ENCODE measurements around the gene VWCE. TPM values are rescaled to one million over a fixed set of nuclear protein-coding genes. Genes with fewer than 3 reads are reported as not detected.

The VWCE gene
- total RNA-seq, 1 experiment from 2014 or later, result 20.6 TPM

- no peak overlapping the region for H3K9ac ChIP-seq (ENCODE audit: extremely low read depth, insufficient read length, low read length)
- H3K27ac ChIP-seq (ENCODE audit: insufficient read length, low read depth, low read length), result no peak overlapping the region
- peaks cover 0 to 59% (median 0%) of the 10 kb centered on the region in 3 experiments; a peak in 3 of 7 replicates for H3K36me3 Mint-ChIP-seq (ENCODE audit: insufficient read depth in 1 of 3, low read depth in 3 of 3)
- no peaks in the 10 kb centered on the region for H3K23me2 ChIP-seq (ENCODE audit: insufficient read length, low read depth, low read length, poor library complexity, severe bottlenecking)
- no peak overlapping the region for H2AK5ac ChIP-seq (ENCODE audit: insufficient read length, low read length)
- no peak overlapping the region for H3K4me3 Mint-ChIP-seq
- no peak overlapping the region for H3K18ac ChIP-seq (ENCODE audit: insufficient read length, low read depth, low read length)
- H2BK120ac ChIP-seq (ENCODE audit: low read depth, low read length, poor library complexity, severe bottlenecking), result no peak overlapping the region
- no peak overlapping the region for H2BK5ac ChIP-seq (ENCODE audit: insufficient read length, low read length)
- H3K4me1 Mint-ChIP-seq, result peaks cover 27 to 42% of the 10 kb centered on the region in 2 experiments
- no peak overlapping the region for H4K5ac ChIP-seq (ENCODE audit: insufficient read length, low read depth, low read length)
- H3K4me2 ChIP-seq (ENCODE audit: insufficient read depth, insufficient read length, low read length), result no peak overlapping the region
- 0 out of 2 replicates have a peak, but pooled peaks cover 2% of the 10 kb centered on the region for H3K27me3 ChIP-seq (ENCODE audit: insufficient read depth, low read length)
- no CpG with 5 or more reads among the region's 14 CpGs for WGBS (ENCODE audit: extremely low coverage, insufficient read length, low lambda C conversion rate)
- no peaks in the 10 kb centered on the region for H3K79me1 ChIP-seq (ENCODE audit: insufficient read depth, low read depth, low read length, poor library complexity, severe bottlenecking)
- peaks cover 10% of the 10 kb centered on the region for H3K27me3 Mint-ChIP-seq (ENCODE audit: low read depth)
- no peak overlapping the region for H2BK12ac ChIP-seq (ENCODE audit: insufficient read length, low read depth, low read length)
- no peak overlapping the region for H3T11ph ChIP-seq (ENCODE audit: low read length)
- TF ChIP-seq CTCF (conservative IDR thresholded peaks at IDR 0.05), result no peak
- no peak for DNase-seq
- H3K4ac ChIP-seq (ENCODE audit: low read depth, low read length), result no peak overlapping the region
- no peaks in the 10 kb centered on the region; a peak in 1 of 5 replicates for H3K9me3 Mint-ChIP-seq
- no peak overlapping the region for H3K23ac ChIP-seq (ENCODE audit: insufficient read length, low read depth, low read length)
- H2AFZ ChIP-seq (ENCODE audit: low read length), result no peak overlapping the region
- no peak overlapping the region for H3K14ac ChIP-seq (ENCODE audit: insufficient read depth, low read length)
- no peaks in the 10 kb centered on the region for H3K9me3 ChIP-seq (ENCODE audit: control insufficient read depth, low read depth, low read length)
- no peaks in the 10 kb centered on the region for H3K79me2 ChIP-seq (ENCODE audit: insufficient read depth, low read length)
- no peak overlapping the region for H2BK15ac ChIP-seq (ENCODE audit: low read depth, low read length)
- H4K20me1 ChIP-seq (ENCODE audit: control insufficient read depth, insufficient read depth, insufficient read length), result no peaks in the 10 kb centered on the region
- no peak overlapping the region for H2BK20ac ChIP-seq (ENCODE audit: low read depth, low read length, poor library complexity, severe bottlenecking)
- H3K56ac ChIP-seq (ENCODE audit: insufficient read length, low read depth, low read length), result no peak overlapping the region
- H3K4me1 ChIP-seq (ENCODE audit: insufficient read depth, low read length), result no peaks in the 10 kb centered on the region; the same call in 1 of the 2 replicates
- no peak overlapping the region for H4K8ac ChIP-seq (replicated peaks; ENCODE audit: insufficient read length, low read depth, low read length)
- H4K91ac ChIP-seq (ENCODE audit: insufficient read length, low read depth, low read length), result no peak overlapping the region
- no peak overlapping the region for H3K27ac Mint-ChIP-seq
Observed at GRCh38 chr11:61277186-61278000, 17.7 kb downstream of the VWCE start.

All from H9 (cell line).